NCI-H226 (cell line): Measurements from ENCODE around the gene GRM5.

Source experiments
- DNase-seq: peaks from one replicate; pipeline ENCODE4 v3.0.0-alpha.2; 2015

Gene GRM5

GRCh38 chr11:88831303-88831890, 234.4 kb downstream of the GRM5 start:
- DNase-seq = no peak

DNA sequence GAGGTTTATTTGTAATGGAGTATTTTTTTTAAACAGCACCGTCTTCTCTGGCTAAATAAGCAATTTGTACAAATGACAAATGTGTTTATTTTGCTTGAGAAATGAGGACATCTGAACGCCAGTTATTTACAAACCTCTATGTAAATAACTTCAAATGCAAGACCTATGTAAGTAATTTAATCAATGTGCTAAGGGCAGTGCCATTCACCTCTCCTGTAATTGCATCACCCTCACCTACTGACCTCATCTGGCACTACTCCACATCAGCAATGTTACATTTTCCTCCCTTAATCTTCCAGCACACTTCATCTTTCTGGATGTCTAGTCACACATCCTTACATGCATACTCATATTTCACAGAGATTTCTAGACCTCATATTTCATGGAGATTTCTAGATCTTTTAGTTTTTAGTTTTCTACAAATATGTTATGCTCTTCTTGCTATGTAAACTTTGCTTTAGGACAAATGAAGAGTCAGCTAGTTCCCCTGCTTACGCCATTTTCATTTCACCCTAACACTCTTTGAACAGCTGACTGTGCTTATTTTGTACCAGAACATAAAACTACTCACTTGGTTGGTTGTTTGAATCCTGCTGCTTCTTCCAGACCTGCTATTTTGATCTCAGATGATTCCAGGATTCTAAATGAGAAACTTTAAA, 238.6 kb downstream of the GRM5 start:
- no peak for DNase-seq

- no peak for DNase-seq
Measured at GRCh38 chr11:88819616-88820015, 246.2 kb downstream of the GRM5 start.

GRCh38 chr11:88818978-88819377, 246.8 kb downstream of the GRM5 start:
- no peak for DNase-seq

DNA sequence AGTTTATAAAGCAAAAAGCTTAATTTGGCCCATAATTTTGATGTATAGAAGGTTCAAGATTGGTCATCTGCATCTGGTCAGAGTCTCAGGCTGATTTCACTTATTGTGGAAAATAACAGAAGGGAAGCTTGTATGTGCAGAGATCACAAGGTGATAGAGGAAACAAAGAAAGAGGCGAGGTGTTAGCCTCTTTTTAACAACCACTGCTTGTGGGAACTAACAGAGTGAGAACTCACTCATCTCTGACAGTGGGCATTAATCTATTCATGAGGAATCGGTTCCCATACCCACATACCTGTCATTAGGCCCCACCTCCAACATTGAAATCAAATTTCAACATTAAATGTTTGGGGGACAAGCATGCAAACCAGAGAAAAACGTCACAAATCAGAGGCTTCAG, 250.3 kb downstream of the GRM5 start:
- no peak for DNase-seq

DNA sequence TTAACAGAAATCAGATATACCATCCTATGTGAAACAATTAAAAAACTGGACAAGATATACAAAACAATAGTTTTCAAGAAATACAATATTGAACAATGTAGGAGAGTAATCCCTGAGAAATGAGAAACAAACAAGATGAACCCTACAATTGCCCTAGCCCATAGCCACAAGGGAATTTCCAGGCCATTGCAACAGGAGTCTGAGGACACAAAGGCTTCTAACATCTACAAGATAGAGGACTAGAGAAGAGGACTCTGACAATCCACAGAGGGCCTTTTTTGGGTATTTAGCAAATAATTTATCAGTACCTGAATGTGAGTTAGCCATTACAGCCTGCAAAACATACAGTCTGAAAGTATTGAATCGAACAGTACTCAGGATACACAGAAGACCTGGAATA, 251.7 kb downstream of the GRM5 start:
- no peak for DNase-seq

GRCh38 chr11:88813233-88813915, 252.4 kb downstream of the GRM5 start:
- no peak for DNase-seq

- no peak for DNase-seq
Measured at GRCh38 chr11:88810420-88811097, 255.2 kb downstream of the GRM5 start.

GRCh38 chr11:88809126-88809525, 256.7 kb downstream of the GRM5 start:
- DNase-seq = no peak

- DNase-seq = no peak
Measured at GRCh38 chr11:88807349-88807748, 258.4 kb downstream of the GRM5 start.

GRCh38 chr11:88806410-88806809, 259.4 kb downstream of the GRM5 start:
- no peak for DNase-seq

DNA sequence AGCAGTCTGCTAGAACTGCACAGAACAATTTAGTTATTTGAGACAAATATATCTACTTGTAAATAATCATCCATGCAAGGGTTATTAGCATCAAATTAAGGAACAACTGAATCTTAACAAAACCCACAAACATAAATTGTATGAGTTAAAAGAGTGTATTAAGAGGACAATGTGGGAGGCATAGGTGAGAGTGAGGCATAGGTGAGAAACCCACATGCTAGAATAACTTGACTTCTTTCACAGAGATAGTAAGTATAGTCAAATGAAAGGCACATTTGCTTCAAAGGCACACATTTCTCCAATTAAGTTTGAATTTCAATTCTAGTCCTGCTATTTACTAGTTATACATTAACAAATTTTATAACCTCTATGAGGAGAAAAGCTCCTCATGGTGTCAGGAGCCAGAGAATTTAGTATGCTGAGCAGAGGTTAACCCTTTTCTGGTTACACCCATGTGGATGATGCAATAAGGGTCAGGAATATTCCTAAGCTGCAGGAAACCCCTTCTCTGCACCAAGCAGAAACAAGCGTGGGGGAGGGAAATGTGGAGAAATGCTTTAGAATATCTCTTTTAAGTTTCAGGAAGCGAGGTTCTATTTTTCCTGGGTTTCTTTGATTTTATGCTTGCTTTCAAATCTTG, 264.2 kb downstream of the GRM5 start:
- DNase-seq = no peak

GRCh38 chr11:88799771-88800500, 265.8 kb downstream of the GRM5 start:
- no peak for DNase-seq

DNA sequence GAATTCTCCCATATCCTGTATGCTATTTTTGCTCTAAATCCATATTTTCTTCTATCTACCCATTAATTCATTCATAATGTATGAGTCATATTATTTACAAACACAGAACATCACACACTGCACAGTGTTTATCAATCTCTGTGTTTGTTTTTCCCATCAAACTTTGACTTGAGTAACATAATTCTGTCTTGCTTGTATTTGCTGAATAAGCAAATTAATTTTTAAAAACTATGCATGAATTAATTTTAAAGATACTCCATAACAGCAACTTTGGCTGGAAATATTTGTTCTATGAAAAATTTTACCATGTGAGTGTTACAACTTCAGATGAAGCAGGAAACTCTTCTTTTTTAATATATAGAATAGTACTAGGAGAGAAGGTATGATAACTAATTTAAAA, 275.6 kb downstream of the GRM5 start:
- DNase-seq = no peak

DNA sequence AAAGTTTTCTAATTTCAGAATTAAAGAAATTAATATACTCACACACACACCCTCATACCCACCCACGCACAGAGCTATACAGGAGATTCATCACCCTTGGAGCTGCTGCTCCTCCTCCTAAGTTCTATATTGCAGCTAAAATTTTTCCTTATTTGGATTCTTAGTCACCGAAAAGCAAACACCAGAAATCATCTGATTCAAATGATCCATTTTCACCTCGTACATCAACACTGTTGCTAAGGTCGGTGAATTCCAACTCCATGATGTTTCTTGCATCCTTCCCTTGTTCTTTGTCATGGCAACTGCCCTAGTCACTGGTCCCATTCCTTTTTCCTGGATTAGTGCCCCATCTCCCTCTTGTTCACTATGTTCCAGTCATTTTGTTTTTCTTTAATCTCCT, 286.2 kb downstream of the GRM5 start:
- no peak for DNase-seq

GRCh38 chr11:88770475-88771079, 295.2 kb downstream of the GRM5 start:
- no peak for DNase-seq

DNA sequence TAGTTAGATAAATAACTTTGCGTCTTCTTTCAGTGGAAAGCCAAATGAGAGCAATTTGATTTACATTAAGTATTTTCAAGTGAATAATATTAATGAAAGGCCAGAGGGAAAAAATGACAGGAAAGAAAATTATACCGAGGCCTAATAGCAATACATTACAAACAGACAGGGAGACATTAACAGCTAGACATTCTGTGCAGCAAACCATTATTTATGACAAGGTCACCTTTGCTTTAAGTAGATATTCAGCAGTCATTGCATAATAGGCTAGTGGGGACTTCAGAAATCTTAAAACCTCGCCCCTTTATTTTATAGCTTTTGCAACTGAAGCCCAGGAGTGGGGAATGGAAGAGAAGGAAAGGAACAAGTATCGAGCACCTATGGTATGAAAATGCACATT, 321.6 kb downstream of the GRM5 start:
- no peak for DNase-seq

GRCh38 chr11:88739524-88739923, 326.3 kb downstream of the GRM5 start:
- no peak for DNase-seq

DNA sequence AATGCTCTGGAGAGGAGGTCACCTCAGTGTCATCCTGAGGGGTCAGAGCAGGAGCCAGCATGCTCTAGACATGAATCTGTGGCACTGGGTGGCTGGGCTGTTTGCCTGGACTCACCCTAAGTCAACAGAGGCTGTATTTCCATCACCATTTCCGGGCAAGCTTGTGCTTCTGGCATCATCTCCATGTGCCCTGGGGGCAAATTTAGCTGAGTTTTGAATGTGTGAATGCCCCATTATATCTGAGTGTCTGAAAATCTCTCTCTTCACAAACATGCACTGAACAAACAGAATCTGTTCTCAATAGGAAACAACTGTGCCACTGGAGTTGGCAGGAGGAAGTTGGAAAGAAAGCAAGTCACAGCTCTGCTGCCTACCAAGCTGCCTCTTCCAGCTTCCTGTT, 356.2 kb downstream of the GRM5 start:
- no peak for DNase-seq

- DNase-seq = no peak
Measured at GRCh38 chr11:88704485-88704884, 361.3 kb downstream of the GRM5 start.

GRCh38 chr11:88701816-88702215, 364.0 kb downstream of the GRM5 start:
- DNase-seq = no peak

GRCh38 chr11:88697139-88697538, 368.6 kb downstream of the GRM5 start:
- DNase-seq = no peak
